ACC112 (cell line): ENCODE results near the gene BUD31.
"Not testable (repeated sequence)": the region's sequence is repeated elsewhere in the genome, so short reads cannot be mapped to it uniquely, and the experiment has no call there.

Experiments
- H2AFZ ChIP-seq: fragments of 200-600 bp; sonication (generic); one replicate; pipeline ENCODE4 v1.6.0; 2017; ENCODE audit warnings: antibody characterized with exemption, low read length; ENCODE audit not compliant: unreplicated experiment
- H3K27ac ChIP-seq: fragments of 200-600 bp; sonication (generic); 2 replicates; pipeline ENCODE4 v1.5.1; 2014; ENCODE audit warnings: low read depth, mild to moderate bottlenecking, antibody characterized with exemption, low read length, moderate library complexity
- H3K27me3 ChIP-seq: fragments of 200-600 bp; sonication (generic); 2 replicates; pipeline ENCODE4 v1.6.1; 2014; ENCODE audit warnings: mild to moderate bottlenecking, antibody characterized with exemption, low read length, moderate library complexity, mixed read lengths; ENCODE audit not compliant: insufficient read depth
- H3K36me3 ChIP-seq: fragments of 200-600 bp; sonication (generic); 2 replicates; pipeline ENCODE4 v1.6.1; 2016; ENCODE audit warnings: mild to moderate bottlenecking, antibody characterized with exemption, low read length, moderate library complexity, mixed read lengths; ENCODE audit not compliant: insufficient read depth
- H3K4me1 ChIP-seq: fragments of 200-600 bp; sonication (generic); one replicate; pipeline ENCODE4 v1.6.1; 2016; ENCODE audit warnings: low read length, mixed read lengths; ENCODE audit not compliant: insufficient read depth, unreplicated experiment, control insufficient read depth
- H3K4me3 ChIP-seq: fragments of 200-600 bp; sonication (generic); 2 replicates; pipeline ENCODE4 v1.5.1; 2014; ENCODE audit warnings: mild to moderate bottlenecking, low read depth, low read length
- H3K79me2 ChIP-seq: fragments of 200-600 bp; sonication (generic); one replicate; pipeline ENCODE4 v1.6.0; 2016; ENCODE audit warnings: low read length; ENCODE audit not compliant: control insufficient read depth, unreplicated experiment, insufficient read depth

The BUD31 gene

GRCh38 chr7:99419323-99420021 lies 10.7 kb downstream of the BUD31 start:
- Histone ChIP-seq H3K27ac (no peak overlapping the region), H3K27me3 (no peaks in the 10 kb centered on the region), H3K79me2 (no peaks in the 10 kb centered on the region), H3K4me3 (no peak overlapping the region), H3K4me1 (no peaks in the 10 kb centered on the region), H3K36me3 (peaks cover 9% of the 10 kb centered on the region; the same call in 1 of the 2 replicates), H2AFZ (no peak overlapping the region)

- no peaks in the 10 kb centered on the region for H3K27me3 ChIP-seq
- H3K27ac ChIP-seq, result no peak overlapping the region
- H3K36me3 ChIP-seq, result peaks cover 9% of the 10 kb centered on the region; the same call in 1 of the 2 replicates
- no peak overlapping the region for H3K4me3 ChIP-seq
- H2AFZ ChIP-seq, result no peak overlapping the region
- H3K79me2 ChIP-seq, result no peaks in the 10 kb centered on the region
- H3K4me1 ChIP-seq, result no peaks in the 10 kb centered on the region
Observed at GRCh38 chr7:99420213-99420612, 11.4 kb downstream of the BUD31 start.

- Histone ChIP-seq H3K36me3 (peaks cover 9% of the 10 kb centered on the region; the same call in 1 of the 2 replicates), H3K4me1 (no peaks in the 10 kb centered on the region), H3K4me3 (no peak overlapping the region)
Observed at GRCh38 chr7:99420986-99421385, 12.2 kb downstream of the BUD31 start.

GRCh38 chr7:99422186-99422585 lies 13.4 kb downstream of the BUD31 start:
- Histone ChIP-seq H3K79me2 (no peaks in the 10 kb centered on the region), H3K27ac (no peak overlapping the region), H3K27me3 (no peaks in the 10 kb centered on the region), H3K4me3 (no peak overlapping the region), H2AFZ (no peak overlapping the region), H3K4me1 (no peaks in the 10 kb centered on the region), H3K36me3 (peaks cover 9% of the 10 kb centered on the region; the same call in 1 of the 2 replicates)

More at GRCh38 chr7:99420986-99421385, 12.2 kb downstream of the BUD31 start:
- Histone ChIP-seq H2AFZ (no peak overlapping the region), H3K27ac (no peak overlapping the region), H3K79me2 (no peaks in the 10 kb centered on the region), H3K27me3 (no peaks in the 10 kb centered on the region)

- Histone ChIP-seq H2AFZ (no peak overlapping the region), H3K4me1 (no peaks in the 10 kb centered on the region), H3K27ac (no peak overlapping the region), H3K79me2 (no peaks in the 10 kb centered on the region), H3K36me3 (peaks cover 7% of the 10 kb centered on the region; the same call in 1 of the 2 replicates), H3K27me3 (no peaks in the 10 kb centered on the region), H3K4me3 (no peak overlapping the region)
Observed at GRCh38 chr7:99422625-99423024, 13.9 kb downstream of the BUD31 start.

GRCh38 chr7:99424932-99425730 lies 16.4 kb downstream of the BUD31 start:
- H3K27me3 ChIP-seq, result no peaks in the 10 kb centered on the region
- H3K4me1 ChIP-seq, result no peaks in the 10 kb centered on the region
- no peaks in the 10 kb centered on the region; the same call in 1 of the 2 replicates for H3K36me3 ChIP-seq

GRCh38 chr7:99428972-99429566 lies 20.3 kb downstream of the BUD31 start:
- no peaks in the 10 kb centered on the region for H3K27me3 ChIP-seq
- no peaks in the 10 kb centered on the region for H3K79me2 ChIP-seq
- H3K27ac ChIP-seq, result no peak overlapping the region
- no peak overlapping the region for H2AFZ ChIP-seq
- H3K4me3 ChIP-seq, result no peak overlapping the region
- peaks cover 4% of the 10 kb centered on the region; the same call in 1 of the 2 replicates for H3K36me3 ChIP-seq
- H3K4me1 ChIP-seq, result no peaks in the 10 kb centered on the region

More at GRCh38 chr7:99424932-99425730, 16.4 kb downstream of the BUD31 start:
- Histone ChIP-seq H3K4me3 (no peak overlapping the region), H2AFZ (no peak overlapping the region), H3K79me2 (no peaks in the 10 kb centered on the region), H3K27ac (no peak overlapping the region)

- no peak overlapping the region for H2AFZ ChIP-seq
- no peak overlapping the region for H3K27ac ChIP-seq
- H3K27me3 ChIP-seq, result no peaks in the 10 kb centered on the region
- H3K4me3 ChIP-seq, result no peak overlapping the region
- H3K79me2 ChIP-seq, result no peaks in the 10 kb centered on the region
- no peaks in the 10 kb centered on the region for H3K4me1 ChIP-seq
- H3K36me3 ChIP-seq, result peaks cover 4% of the 10 kb centered on the region; the same call in 1 of the 2 replicates
Observed at GRCh38 chr7:99429756-99430155, 21.0 kb downstream of the BUD31 start.

GRCh38 chr7:99431756-99432540 lies 23.2 kb downstream of the BUD31 start:
- not testable (repeated sequence) for H3K4me3 ChIP-seq, H3K27ac ChIP-seq, H3K79me2 ChIP-seq, H3K36me3 ChIP-seq, H3K4me1 ChIP-seq, H2AFZ ChIP-seq, H3K27me3 ChIP-seq

- Histone ChIP-seq H3K79me2 (peaks cover 19% of the 10 kb centered on the region), H3K36me3 (peaks cover 4% of the 10 kb centered on the region; the same call in 1 of the 2 replicates), H3K27me3 (no peaks in the 10 kb centered on the region), H3K4me3 (no peak overlapping the region), H3K27ac (no peak overlapping the region), H2AFZ (no peak overlapping the region), H3K4me1 (peaks cover 4% of the 10 kb centered on the region)
Observed at GRCh38 chr7:99433158-99433557, 24.4 kb downstream of the BUD31 start.
